Right atrium auricular region (tissue), 2 donors: Measurements from ENCODE around the gene CAMTA1. TPM values are rescaled to one million over a fixed set of nuclear protein-coding genes. Genes with fewer than 3 reads are reported as not detected.

Source experiments
- DNase-seq: peaks from one replicate; pipeline ENCODE4 v3.0.0-alpha.2; 2019; ENCODE audit warnings: low spot score
- H3K27ac ChIP-seq, 2 donors: fragments of 200-600 bp; sonication (generic); 1 replicate in 1 of 2; 2 replicates in 1 of 2; pipeline ENCODE4 v1.5.1; 2016 to 2019
- H3K27me3 ChIP-seq, 2 donors: fragments of 200-600 bp; sonication (generic); one replicate each; pipeline versions ENCODE4 v1.5.1 to v1.6.0; 2017 to 2019
- H3K36me3 ChIP-seq: fragments of 200-600 bp; sonication (generic); one replicate; pipeline ENCODE4 v1.5.1; 2016
- H3K4me1 ChIP-seq, 2 donors: fragments of 200-600 bp; sonication (generic); one replicate each; pipeline versions ENCODE4 v1.5.1 to v1.6.0; 2017 to 2019
- H3K4me3 ChIP-seq, 2 donors: fragments of 200-600 bp; sonication (generic); 1 replicate in 1 of 2; 2 replicates in 1 of 2; pipeline ENCODE4 v1.5.1; 2017 to 2019; ENCODE audit warnings: mild to moderate bottlenecking in 1 of 2, moderate library complexity in 1 of 2
- H3K9me3 ChIP-seq, 2 donors: fragments of 200-600 bp; sonication (generic); one replicate each; pipeline ENCODE4 v1.5.1; 2019
- total RNA-seq, 2 donors: library from RNA; depleted of rRNA; stranded (reverse); fragments of >200 nt; gene quantifications; one replicate each; pipeline ENCODE4 v1.1.0, GENCODE V29; 2016
- TF ChIP-seq, protein P1 (sequence below), 2 donors: fragments of 200-600 bp; sonication (generic); IDR thresholded peaks; one replicate each; pipeline ENCODE4 v1.5.1; 2019; ENCODE audit warnings: antibody characterized with exemption in 2 of 2

Gene CAMTA1
- total RNA-seq, 2 donors from 2014 or later: 132 to 190 TPM

DNA sequence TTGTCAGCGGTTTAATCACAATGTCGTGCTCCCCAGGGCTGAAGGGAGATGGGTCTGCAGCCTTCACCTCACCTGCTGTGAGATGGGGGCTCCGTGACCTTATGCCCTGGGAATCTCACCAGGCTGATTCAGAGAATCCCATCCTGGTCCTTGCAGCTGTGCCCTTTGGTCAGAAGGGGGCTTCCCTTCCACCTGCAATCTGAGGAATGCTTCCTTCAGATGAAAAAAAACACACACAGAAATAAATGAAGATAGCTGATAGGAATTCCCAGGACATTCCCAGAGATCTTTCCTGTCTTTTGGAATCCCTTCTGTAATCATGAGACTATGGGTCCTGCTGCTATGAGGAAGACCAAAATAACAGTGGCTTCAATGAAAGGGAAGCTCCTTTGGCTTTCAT lies 858.8 kb downstream of the CAMTA1 start:
- Histone ChIP-seq H3K9me3 (no peaks in the 10 kb centered on the region), H3K4me1 (peaks cover 0 to 36% of the 10 kb centered on the region in 2 donors), H3K4me3 (no peak overlapping the region), H3K36me3 (no peaks in the 10 kb centered on the region), H3K27me3 (no peaks in the 10 kb centered on the region), H3K27ac (peak overlapping the region in 1 of 2 donors; percentile 79)
- TF ChIP-seq, protein P1, sequence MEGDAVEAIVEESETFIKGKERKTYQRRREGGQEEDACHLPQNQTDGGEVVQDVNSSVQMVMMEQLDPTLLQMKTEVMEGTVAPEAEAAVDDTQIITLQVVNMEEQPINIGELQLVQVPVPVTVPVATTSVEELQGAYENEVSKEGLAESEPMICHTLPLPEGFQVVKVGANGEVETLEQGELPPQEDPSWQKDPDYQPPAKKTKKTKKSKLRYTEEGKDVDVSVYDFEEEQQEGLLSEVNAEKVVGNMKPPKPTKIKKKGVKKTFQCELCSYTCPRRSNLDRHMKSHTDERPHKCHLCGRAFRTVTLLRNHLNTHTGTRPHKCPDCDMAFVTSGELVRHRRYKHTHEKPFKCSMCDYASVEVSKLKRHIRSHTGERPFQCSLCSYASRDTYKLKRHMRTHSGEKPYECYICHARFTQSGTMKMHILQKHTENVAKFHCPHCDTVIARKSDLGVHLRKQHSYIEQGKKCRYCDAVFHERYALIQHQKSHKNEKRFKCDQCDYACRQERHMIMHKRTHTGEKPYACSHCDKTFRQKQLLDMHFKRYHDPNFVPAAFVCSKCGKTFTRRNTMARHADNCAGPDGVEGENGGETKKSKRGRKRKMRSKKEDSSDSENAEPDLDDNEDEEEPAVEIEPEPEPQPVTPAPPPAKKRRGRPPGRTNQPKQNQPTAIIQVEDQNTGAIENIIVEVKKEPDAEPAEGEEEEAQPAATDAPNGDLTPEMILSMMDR (IDR thresholded peaks at IDR 0.05): no peak
- DNase-seq: no peak

DNA sequence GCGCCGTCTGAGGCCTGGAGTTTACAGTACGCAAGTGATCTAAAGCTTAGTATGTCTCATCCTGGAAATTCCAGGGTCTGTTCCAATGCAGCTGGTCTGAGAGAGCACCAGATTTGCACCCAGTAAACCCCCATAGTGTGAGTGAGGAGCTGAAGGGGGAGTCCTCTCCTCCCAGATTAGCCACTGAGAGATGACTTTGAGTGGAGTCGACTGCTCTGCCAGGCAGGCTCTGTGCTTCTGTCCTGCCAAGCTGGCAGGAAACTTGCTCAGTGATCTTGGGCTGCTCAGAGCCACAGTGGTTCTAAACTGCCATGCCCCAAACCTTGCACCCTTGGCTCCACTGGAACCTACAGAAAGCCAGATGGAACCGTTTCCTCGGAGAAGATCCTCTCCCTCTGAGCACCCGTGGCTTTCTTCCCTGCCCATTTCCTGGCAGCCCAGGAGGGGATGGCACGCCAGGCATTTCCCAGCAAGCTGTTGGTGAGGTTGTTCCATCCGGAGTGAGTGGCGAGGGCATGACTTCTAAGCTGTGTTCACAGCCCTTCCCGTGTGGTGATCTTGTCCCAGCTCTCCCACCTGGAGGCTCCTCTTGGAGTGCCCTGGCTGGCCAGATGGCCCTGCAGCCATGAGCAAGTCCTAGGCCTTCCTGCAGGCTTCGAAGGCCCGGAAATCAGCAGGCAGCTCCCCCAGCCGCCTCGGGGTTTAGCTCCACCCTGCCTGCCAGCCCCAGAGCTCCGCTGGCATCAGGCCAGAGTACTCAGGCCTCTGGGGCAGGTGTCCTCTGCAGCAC lies 859.9 kb downstream of the CAMTA1 start:
- H3K27me3 ChIP-seq: no peaks in the 10 kb centered on the region
- TF ChIP-seq, protein P1 (IDR thresholded peaks at IDR 0.05): no peak
- peak overlapping the region; percentile 64 to 79 for H3K27ac ChIP-seq
- H3K9me3 ChIP-seq: no peaks in the 10 kb centered on the region
- no peak overlapping the region for H3K4me3 ChIP-seq
- no peaks in the 10 kb centered on the region for H3K36me3 ChIP-seq
- peaks cover 0 to 47% of the 10 kb centered on the region in 2 donors for H3K4me1 ChIP-seq
- no peak for DNase-seq

DNA sequence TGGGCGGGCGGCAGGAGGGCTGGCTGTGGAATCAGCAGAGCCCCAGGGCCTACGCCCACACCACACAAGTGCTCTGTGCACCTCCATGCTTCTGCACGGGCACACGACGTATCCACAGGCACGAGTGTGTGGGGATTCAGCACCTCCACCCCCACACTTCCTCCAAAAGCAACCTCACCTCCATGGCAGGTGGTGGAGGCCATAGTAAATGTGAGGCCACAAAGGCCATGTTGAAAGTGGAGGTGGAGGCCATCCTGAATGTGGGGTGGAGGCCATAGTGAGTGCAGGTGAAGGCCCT lies 860.4 kb downstream of the CAMTA1 start:
- TF ChIP-seq, protein P1 (IDR thresholded peaks at IDR 0.05): no peak
- Histone ChIP-seq H3K27ac (peak overlapping the region; percentile 64 to 79), H3K4me1 (peaks cover 0 to 48% of the 10 kb centered on the region in 2 donors), H3K4me3 (no peak overlapping the region), H3K36me3 (no peaks in the 10 kb centered on the region), H3K27me3 (no peaks in the 10 kb centered on the region), H3K9me3 (no peaks in the 10 kb centered on the region)
- no peak for DNase-seq

DNA sequence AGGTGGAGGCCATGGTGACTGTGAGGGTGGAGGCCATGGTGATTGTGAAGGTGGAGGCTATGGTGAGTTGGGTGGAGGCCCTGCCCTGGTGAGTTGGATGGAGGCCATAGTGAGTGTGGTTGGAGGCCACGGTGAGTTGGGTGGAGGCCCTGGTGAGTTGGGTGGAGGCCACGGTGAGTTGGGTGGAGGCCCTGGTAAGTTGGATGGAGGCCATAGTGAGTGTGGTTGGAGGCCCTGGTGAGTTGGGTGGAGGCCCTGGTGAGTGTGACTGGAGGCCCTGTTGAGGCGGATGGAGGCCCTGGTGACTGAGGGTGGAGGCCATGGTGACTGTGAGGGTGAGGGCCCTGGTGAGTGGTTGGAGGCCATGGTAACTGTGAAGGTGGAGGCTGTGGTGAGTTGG lies 860.9 kb downstream of the CAMTA1 start:
- H3K27me3 ChIP-seq: no peaks in the 10 kb centered on the region
- DNase-seq: no peak
- H3K9me3 ChIP-seq: no peaks in the 10 kb centered on the region
- peaks cover 0 to 48% of the 10 kb centered on the region in 2 donors for H3K4me1 ChIP-seq
- TF ChIP-seq, protein P1 (IDR thresholded peaks at IDR 0.05): no peak
- H3K36me3 ChIP-seq: no peaks in the 10 kb centered on the region
- H3K4me3 ChIP-seq: no peak overlapping the region
- peak overlapping the region; percentile 64 to 79 for H3K27ac ChIP-seq

DNA sequence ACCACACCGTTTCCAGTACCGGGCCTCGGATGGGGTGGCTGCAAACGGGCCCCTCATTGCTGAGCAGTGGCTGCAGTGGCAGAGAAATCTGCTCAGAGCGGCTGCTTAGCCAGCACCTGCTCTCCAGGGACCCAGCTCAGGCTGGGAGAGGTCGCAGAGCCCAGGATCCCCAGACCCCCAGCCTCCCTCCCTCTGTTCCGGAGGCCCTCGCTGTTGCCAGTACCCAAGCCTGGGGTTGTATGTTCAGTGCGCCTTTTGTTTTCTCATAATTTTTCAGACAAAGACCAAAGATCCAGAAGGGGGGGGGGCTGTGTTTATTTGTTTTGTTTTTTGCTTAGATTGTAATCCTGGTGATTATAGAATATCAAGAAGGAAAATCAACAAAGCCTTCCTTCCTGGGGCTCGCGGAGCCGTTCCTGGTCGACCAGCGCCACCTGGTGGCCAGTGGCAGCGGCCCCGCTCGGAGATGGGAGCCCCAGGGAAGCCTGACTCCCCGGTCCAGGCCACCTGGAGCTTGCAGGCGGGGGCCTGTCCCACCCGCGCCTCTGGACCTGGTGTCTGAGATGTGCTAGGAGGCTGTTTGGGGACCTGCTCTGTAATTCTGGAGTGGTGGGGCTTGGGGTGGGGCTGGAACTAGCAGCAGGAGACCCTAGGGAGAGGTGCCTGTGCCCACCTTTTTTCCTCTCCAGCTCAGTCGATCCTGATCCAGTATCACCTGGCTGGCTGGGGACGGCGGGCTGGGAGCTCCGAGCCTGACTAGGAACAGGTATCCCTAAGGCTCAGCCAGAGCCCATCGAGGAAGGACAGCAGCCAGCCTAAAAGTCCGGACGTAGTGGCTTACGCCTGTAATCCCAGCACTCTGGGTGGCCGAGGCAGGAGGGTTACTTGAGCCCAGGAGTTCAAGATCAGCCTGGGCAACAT lies 862.0 kb downstream of the CAMTA1 start:
- peaks cover 0 to 43% of the 10 kb centered on the region in 2 donors for H3K4me1 ChIP-seq
- H3K27me3 ChIP-seq: no peaks in the 10 kb centered on the region
- H3K4me3 ChIP-seq: no peak overlapping the region
- no peaks in the 10 kb centered on the region for H3K36me3 ChIP-seq
- DNase-seq: no peak
- no peaks in the 10 kb centered on the region for H3K9me3 ChIP-seq
- no peak overlapping the region for H3K27ac ChIP-seq
- TF ChIP-seq, protein P1 (IDR thresholded peaks at IDR 0.05): peak; percentile 89 to 96
